ENCODE measurements around the gene ADAT1. TPM values are rescaled to one million over a fixed set of nuclear protein-coding genes. Genes with fewer than 3 reads are reported as not detected.

Gene ADAT1, protein sequence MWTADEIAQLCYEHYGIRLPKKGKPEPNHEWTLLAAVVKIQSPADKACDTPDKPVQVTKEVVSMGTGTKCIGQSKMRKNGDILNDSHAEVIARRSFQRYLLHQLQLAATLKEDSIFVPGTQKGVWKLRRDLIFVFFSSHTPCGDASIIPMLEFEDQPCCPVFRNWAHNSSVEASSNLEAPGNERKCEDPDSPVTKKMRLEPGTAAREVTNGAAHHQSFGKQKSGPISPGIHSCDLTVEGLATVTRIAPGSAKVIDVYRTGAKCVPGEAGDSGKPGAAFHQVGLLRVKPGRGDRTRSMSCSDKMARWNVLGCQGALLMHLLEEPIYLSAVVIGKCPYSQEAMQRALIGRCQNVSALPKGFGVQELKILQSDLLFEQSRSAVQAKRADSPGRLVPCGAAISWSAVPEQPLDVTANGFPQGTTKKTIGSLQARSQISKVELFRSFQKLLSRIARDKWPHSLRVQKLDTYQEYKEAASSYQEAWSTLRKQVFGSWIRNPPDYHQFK
- total RNA-seq, result 40.4 TPM

DNA sequence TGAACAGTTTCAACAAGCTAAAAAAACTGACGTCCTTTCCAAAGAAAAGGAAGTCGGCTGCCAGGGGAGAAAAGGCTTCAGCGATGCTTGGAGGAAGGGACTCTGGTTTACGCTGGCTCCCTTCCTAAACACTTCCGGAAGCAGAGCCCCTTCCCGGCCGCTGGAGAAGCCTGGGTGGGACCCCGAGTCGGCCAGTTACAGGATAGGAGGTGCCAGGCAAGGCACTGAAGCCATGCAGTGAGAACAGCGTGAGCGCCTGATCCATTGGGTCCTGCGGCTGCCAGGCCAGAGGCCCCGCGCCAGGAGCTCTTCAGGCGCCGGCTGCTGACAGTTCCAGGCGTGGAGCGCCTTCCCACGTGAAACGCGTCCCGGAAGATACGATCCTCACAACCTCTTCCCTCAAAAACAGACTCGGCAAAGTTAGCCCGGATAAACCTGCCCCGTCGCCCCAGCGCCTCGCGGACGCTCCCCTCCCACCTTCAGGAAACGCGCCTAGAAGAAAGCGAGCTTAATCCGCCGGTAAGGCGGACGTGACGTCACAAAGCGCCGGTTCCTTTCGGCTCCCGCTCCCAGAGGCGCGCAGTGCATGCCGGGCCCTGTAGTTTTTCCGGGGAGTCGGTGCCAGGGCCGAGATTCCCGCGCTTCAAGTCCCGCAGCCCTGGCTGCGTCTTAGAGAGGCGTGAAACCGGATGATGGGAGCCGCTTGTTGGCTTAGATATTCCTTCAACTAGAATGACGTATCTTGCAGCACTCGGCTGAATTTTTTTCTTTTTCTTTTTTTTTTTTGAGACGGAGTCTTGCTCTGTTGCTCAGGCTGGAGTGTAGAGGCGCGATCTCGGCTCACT, at the start of gene ADAT1:
Gene ADAT1, minus strand, starts transcription at position 521 of the 845 bp plus-strand sequence. CDS start 2,482 bp downstream, outside the sequence.
- DNase-seq (ENCODE audit: low spot score in 2 of 2) (peak; percentile 70 to 91), FAIRE-seq (no peak)

DNA sequence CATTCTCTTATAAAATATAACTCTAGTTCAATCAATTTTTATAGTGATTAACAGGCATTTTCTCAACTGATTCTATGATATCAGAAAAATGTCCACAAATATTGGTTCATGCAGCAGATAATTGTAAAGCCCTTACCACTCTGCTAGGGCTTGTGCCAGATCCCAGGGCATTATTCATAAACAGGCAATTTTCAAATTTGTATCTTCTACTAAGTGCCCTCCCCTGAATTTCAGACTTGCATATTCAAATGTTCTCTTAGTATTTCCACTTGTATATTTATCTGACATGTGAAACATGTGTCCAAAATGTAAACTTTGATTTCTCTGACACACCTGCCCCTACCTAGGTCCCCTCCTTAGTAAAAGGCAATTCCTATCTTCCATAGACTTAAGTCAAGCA, 44.4 kb upstream of the ADAT1 start:
- DNase-seq (ENCODE audit: low spot score in 2 of 2), result no peak
- FAIRE-seq, result no peak

DNA sequence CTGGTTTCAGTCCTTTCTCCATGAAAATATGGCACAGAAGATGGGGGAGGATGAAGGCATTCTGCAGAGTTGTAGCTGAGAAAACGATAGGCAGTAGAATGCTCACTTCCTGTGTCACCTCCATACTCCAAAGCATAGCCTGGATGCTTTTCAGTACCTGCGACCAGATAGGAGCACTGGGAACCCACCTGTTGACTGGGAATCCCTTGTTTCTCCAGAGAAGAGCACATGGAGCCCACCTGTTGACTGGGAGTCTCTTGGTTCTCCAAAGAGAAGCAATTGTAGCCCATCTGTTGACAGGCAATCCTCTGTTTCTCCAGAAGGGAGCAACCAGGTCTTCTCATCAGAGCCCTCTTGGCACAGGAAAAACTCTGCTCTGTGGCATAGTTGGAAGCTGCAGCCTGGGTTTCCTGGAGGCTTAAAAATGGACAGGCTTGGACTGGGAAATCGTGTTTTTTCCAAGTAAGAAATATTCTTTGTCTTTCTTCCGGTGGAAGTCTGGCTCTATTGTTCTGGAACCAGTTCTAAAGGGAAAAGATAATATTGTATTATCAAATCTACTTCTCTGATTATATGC, 37.7 kb upstream of the ADAT1 start:
- FAIRE-seq (no peak), DNase-seq (ENCODE audit: low spot score in 2 of 2) (no peak)

DNA sequence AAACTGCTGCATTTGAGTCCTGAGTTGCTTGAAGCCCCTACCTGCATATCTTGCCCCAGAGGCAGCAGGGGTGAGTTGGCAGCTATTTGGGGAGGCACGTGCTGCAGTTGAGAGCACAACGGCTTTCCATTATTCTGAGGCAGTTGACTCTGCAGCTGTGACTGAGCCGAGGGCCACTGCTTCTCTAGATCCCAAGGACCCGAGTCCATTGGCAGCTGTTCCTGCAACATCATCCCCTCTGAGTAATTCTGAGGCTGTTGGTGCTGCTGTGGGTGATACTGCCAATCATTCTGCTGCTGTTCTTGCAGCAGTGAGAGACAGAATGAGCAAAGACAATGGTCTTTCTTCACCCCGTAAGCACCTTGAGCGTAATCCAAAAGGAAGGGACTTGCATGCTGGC, 37.2 kb upstream of the ADAT1 start:
- DNase-seq (ENCODE audit: low spot score in 2 of 2) (no peak), FAIRE-seq (no peak)

DNA sequence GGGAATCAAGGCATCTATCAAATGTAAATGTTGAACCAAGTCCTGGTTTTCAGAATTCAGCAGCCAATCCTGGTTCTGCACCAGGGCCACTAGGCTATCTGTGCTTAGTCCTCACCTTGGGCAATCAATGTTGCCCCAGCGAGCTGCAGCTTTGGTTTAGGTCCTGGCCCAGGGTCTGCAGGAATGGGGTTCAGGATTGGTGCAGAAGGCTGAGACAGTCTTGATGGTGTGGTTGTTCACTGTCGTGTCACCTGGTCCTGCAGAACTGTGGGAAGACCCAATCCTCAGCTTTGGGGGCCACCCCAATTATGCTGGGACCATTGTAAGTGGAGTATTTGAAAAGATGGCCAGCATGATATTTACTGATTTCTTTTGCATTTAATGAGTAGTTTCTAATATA, 35.1 kb upstream of the ADAT1 start:
- FAIRE-seq (no peak), DNase-seq (ENCODE audit: low spot score in 2 of 2) (no peak)

DNA sequence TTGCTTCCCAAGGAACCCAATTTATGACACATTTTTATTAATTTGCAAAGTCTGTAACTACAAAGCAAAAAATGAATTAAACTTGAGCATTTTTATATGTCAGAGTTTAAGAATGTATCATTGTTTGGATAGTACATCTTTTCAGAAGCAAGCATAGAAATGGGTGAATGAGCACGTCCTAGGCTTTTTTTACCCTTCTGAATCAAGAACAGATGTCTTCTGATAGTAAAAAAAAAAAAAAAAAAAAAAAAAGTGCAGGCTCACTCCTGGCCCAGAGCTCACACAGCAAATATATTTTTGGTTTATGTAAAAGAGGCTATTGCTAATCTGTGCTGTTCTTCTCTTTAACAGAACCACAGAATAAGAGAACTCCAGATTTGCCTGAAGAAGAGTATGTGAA, 30.8 kb upstream of the ADAT1 start:
- DNase-seq (ENCODE audit: low spot score in 2 of 2), result no peak
- FAIRE-seq, result no peak

DNA sequence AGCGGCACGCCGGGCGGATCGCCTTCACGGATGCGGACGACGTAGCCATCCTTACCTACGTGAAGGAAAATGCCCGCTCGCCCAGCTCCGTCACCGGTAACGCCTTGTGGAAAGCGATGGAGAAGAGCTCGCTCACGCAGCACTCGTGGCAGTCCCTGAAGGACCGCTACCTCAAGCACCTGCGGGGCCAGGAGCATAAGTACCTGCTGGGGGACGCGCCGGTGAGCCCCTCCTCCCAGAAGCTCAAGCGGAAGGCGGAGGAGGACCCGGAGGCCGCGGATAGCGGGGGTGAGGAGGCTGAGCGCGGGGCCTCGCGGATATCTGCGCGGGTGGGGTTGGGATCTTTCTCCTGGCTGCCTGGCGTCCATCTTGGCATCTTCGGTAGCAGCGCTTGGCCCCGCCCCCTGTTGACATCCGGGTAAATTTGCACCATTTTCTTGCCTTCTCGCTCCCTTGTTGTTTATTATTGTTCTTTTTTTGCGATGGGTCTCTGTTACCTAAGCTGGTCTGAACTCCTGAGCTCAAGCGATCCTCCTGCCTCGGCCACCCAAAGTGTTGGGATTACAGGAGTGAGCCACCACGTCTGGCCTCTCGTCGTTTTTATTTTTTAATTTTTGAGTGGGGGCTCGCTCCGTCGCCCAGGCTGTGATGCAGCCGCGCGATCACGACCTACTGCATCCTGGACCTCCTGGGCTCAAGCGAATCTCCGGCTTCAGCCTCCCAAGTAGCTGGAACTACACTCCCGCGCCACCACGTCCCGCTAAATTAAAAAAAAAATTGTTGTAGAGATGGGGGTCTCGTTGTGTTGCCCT, 25.4 kb upstream of the ADAT1 start:
- FAIRE-seq, result no peak
- peak; percentile 65 to 72 for DNase-seq (ENCODE audit: low spot score in 2 of 2)

DNA sequence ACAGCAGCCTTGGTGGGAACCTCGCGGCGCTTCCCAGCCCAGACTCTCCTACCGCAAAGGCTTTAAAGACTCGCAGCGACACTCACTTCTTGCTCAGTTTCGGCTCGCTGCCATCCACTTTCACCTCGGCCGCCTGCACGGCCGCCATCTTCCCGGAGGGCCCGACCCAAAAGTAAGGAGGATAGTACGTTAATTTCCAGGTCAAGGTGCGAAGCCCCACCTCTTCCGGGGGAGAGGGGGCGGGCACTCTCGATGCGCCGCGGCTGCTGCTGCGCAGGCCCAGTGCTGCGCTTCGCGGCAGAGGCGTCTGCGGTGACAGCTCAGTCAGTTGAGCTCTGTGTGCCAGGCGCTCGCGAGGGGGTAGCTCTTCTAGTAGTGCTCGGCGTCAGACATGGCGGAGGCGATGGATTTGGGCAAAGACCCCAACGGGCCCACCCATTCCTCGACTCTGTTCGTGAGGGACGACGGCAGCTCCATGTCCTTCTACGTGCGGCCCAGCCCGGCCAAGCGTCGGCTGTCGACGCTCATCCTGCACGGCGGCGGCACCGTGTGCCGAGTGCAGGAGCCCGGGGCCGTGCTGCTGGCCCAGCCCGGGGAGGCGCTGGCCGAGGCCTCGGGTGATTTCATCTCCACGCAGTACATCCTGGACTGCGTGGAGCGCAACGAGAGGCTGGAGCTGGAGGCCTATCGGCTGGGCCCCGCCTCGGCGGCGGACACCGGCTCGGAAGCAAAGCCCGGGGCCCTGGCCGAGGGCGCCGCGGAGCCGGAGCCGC, 24.6 kb upstream of the ADAT1 start, which contains the start of the genes KARS1 and TERF2IP:
Gene KARS1, minus strand, starts transcription at position 174 of the 773 bp plus-strand sequence. Its CDS starts 26 bp downstream, at position 148.
Gene TERF2IP, plus strand, starts transcription at position 282 of the 773 bp plus-strand sequence. Its CDS starts 110 bp downstream, at position 392.
- DNase-seq (ENCODE audit: low spot score in 2 of 2) (peak; percentile 87 to 94), FAIRE-seq (no peak)

DNA sequence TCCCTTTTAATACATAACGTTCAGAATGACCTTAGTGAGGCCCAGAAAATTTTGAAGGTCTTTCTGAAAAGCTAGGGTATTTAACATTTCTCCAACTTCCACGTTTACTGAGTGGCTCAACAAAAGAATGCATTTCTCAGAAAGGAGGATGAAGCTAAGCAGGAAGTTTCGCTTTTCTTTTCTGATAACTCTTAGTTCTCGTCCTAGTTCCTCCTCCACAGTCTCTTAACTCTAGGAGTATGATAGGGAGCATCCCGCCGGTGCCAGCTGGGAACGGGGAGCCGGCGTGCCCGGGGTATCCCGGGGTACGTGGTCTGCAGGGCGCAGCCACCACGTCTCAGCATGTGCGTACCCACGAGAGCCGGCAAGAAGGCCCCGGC, 24.0 kb upstream of the ADAT1 start:
- FAIRE-seq (no peak), DNase-seq (ENCODE audit: low spot score in 2 of 2) (peak in 1 of 2 donors; percentile 24)

DNA sequence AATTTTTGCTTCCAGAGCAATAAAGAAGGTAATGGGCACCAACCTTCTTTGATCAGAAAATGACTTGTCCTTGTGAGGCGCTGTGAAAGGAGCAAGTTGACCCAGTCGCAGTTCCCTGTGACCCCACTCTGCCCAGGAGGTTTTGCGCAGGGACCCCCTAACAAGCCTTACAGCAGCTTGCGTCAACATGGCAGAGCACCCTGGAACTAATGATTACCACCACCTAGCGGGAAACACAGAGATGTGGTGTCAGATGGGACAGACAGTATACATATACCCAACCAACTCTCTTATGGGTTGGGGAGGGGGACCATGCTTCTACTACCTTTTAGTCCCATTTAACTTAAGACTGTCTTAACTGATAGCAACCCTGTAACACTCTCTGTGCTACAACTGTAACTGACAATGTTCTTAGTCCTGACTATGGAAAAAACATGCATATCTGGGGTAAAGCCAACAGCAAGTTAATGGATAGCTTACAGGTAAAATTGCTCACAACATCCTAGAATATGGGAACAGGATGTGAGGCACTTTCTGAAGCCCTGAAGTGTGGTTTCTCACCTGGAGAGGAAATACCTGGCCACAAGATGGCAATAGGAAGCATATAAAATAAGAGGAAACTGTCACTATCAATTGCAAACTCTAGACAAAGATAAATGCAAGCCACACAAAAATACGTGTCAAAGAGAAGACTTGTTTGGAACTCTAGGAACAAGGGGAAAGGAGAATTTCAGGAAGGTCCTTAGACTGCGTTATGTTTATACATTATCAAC, 21.3 kb upstream of the ADAT1 start:
- DNase-seq (ENCODE audit: low spot score in 2 of 2), result no peak
- no peak for FAIRE-seq

DNA sequence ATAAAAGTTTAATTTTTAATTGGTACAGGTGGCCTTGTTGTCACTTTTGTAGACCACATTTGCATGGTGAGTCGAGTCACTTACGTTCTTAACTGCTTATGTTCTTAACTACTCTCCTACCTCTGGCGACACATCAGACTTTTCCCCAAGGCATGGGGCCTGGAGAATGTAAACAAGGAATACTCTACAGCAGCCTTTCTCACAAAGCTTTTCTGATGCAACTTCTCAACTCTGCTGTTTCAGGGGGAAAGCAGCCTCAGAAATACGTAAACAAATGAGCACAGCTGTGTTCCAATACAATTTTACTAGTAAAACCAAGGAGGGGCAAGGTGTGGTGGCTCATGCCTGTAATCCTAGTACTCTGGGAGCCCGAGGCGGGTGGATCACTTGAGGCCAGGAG, 17.5 kb upstream of the ADAT1 start:
- DNase-seq (ENCODE audit: low spot score in 2 of 2), result no peak

DNA sequence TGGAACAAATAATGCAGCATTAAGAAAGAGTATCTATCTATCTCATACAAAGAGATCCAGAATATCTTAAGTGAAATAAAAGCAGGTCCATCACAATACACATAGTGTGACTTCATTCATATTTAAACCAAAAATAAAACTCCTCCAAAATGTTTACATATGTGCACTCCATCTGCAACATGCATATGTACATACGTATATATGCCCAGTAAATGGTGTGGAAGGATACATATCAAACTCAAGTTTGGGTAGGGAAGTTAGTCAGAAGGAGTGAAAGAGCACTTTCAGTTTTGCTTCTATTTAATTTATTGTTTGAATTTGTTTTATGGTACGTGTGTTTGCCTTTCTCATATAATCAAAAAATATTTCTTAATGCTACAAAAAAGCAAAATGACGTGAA, 12.0 kb upstream of the ADAT1 start:
- FAIRE-seq (no peak), DNase-seq (ENCODE audit: low spot score in 2 of 2) (no peak)

More for the DNA sequence above, 17.5 kb upstream of the ADAT1 start:
- FAIRE-seq, result no peak

DNA sequence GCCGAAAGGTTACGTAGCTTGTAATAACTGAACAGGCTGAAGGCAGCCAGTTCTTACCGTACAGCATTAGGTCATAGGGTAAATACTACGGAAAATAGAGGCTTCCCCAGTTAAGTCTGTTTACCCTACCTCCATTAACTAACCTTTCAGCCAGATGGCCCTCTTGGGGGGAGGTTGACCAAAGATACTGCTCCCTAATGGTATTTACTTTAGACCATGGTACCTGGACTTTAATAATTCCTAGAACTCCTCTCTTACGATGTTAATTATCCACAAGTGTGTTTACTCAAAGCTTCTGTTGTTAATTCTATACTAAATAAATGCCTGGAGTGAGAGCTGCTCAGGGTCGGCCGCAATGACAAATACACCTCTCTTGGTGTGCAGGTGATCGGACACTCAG, 9.8 kb upstream of the ADAT1 start:
- DNase-seq (ENCODE audit: low spot score in 2 of 2) (no peak), FAIRE-seq (no peak)

DNA sequence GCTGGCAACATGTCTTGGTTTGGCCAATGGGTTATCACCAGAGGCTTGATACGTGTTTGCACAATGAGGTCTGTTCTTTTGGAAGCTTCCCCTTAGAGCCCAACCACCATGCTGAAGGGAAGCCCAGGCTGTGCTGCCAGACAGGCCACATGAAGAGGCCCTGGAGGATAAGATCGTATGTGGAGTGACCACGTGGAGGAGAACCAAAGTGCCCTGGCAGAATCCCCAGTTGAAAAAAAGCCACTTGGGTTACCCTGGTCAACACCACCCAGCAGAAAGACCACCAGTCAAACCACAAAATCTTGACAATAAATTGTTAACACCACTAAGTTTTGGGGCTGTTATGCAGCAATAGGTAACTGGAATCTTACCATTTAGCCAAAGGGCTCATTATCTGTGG, 7.0 kb upstream of the ADAT1 start:
- no peak for FAIRE-seq
- no peak for DNase-seq (ENCODE audit: low spot score in 2 of 2)

DNA sequence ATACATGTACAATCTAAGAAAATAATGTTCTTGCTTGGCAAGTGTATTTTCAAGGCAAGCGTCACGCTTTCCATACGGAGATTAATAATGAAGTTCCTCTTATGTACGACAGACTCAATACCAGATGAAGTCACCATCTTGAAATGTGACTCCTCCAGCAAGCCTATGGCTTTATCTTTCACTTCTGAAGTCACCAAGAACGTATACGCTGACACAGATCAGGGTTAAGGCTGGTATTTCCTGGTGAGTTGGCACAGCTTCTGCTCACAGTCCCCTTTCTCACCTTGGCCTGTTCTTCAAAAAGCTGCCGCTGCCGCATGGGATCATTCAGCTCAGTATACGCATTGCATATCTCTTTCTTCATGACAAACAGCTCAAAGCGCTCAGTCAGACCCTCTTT, 6.1 kb upstream of the ADAT1 start:
- FAIRE-seq (no peak), DNase-seq (ENCODE audit: low spot score in 2 of 2) (no peak)

DNA sequence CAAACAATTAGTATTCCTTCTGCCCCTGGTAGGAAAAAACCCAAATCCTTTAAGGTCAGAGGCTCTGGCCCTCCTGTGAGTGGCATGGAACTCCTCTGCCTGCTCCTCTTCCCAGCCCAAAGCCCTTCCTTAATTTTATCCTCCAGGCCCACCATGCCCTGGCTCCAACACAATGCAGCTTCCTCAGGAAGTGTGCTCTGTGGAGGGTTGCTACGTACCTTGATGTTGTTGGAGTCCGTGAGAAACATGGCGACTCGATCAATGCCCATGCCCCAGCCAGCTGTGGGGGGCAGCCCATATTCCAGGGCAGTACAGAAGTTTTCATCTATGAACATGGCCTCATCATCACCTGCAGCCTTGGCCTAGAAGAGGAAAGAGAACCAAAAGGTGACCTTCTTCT, 5.3 kb upstream of the ADAT1 start:
- DNase-seq (ENCODE audit: low spot score in 2 of 2) (no peak), FAIRE-seq (no peak)

DNA sequence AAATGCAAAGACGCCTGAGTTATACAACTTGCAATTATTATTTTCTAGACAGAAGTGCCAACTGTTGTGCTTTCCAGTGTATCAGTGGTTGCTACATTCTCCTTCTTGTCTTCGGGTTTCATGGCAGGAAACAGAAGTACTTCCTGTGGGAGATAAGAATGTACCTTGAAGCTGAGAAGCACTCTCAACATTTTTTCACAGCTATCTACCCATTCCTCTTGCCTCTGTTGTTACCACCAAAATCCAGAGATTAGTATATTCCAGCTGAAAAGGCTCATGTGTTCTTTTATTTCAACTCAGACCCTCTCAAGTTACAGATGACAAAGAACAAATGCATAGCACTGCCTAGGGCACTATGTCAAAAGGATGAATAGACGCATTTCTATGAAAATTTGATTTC, 4.8 kb upstream of the ADAT1 start:
- DNase-seq (ENCODE audit: low spot score in 2 of 2), result no peak
- no peak for FAIRE-seq

DNA sequence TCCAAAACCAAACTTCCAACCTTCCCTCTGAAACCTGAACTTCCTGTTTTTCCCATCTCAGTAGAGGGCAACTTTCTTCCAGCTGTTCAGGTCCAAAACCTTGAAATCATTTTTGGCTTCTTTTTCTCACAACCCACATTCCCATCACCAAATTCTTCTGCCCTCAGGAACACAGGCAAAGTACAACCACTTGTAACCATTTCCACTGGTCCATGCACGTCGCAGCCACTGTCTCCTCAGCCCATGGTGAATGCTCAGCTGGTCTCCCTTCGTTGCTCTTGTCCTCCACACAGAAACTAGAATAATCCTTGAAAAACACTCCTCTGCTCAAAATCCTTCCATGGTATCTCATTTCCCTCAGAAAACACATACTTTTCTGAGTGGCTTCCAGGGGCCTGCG, 3.7 kb upstream of the ADAT1 start:
- no peak for FAIRE-seq
- DNase-seq (ENCODE audit: low spot score in 2 of 2), result no peak

Data from frontal cortex (tissue), 4 donors.